ENCODE data around the gene GNA14. TPM values are rescaled to one million over a fixed set of nuclear protein-coding genes. Genes with fewer than 3 reads are reported as not detected.

Gene GNA14
- total RNA-seq, 1 experiment from 2014 or later: 0.37 TPM

- Mint-ChIP-seq H3K4me3 (no peak overlapping the region), H3K4me1 (peaks cover 7 to 12% of the 10 kb centered on the region in 2 experiments), H3K9me3 (peaks cover 3% of the 10 kb centered on the region in 2 experiments; a peak in 1 of 5 replicates), H3K36me3 (ENCODE audit: insufficient read depth in 1 of 3, low read depth in 3 of 3) (peaks cover 18 to 30% (median 24%) of the 10 kb centered on the region in 3 experiments), H3K27ac (no peak overlapping the region), H3K27me3 (ENCODE audit: low read depth) (no peaks in the 10 kb centered on the region; the same call in 1 of the 2 replicates)
- no peak overlapping the region for H3K23ac ChIP-seq (ENCODE audit: insufficient read length, low read depth, low read length)
- H4K20me1 ChIP-seq (ENCODE audit: control insufficient read depth, insufficient read depth, insufficient read length): no peaks in the 10 kb centered on the region
- H3K79me1 ChIP-seq (ENCODE audit: insufficient read depth, low read depth, low read length, poor library complexity, severe bottlenecking): no peaks in the 10 kb centered on the region
- no peak overlapping the region for H3K56ac ChIP-seq (ENCODE audit: insufficient read length, low read depth, low read length)
- no peak overlapping the region for H2BK20ac ChIP-seq (ENCODE audit: low read depth, low read length, poor library complexity, severe bottlenecking)
- TF ChIP-seq, protein P1, sequence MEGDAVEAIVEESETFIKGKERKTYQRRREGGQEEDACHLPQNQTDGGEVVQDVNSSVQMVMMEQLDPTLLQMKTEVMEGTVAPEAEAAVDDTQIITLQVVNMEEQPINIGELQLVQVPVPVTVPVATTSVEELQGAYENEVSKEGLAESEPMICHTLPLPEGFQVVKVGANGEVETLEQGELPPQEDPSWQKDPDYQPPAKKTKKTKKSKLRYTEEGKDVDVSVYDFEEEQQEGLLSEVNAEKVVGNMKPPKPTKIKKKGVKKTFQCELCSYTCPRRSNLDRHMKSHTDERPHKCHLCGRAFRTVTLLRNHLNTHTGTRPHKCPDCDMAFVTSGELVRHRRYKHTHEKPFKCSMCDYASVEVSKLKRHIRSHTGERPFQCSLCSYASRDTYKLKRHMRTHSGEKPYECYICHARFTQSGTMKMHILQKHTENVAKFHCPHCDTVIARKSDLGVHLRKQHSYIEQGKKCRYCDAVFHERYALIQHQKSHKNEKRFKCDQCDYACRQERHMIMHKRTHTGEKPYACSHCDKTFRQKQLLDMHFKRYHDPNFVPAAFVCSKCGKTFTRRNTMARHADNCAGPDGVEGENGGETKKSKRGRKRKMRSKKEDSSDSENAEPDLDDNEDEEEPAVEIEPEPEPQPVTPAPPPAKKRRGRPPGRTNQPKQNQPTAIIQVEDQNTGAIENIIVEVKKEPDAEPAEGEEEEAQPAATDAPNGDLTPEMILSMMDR (conservative IDR thresholded peaks at IDR 0.05): no peak
- no peak overlapping the region for H3K9ac ChIP-seq (ENCODE audit: extremely low read depth, insufficient read length, low read length)
- H3K4me1 ChIP-seq (ENCODE audit: insufficient read depth, low read length): no peaks in the 10 kb centered on the region
- H2BK15ac ChIP-seq (ENCODE audit: low read depth, low read length): no peak overlapping the region
- no peak overlapping the region for H2BK120ac ChIP-seq (ENCODE audit: low read depth, low read length, poor library complexity, severe bottlenecking)
- H4K91ac ChIP-seq (ENCODE audit: insufficient read length, low read depth, low read length): no peak overlapping the region
- WGBS (ENCODE audit: extremely low coverage, insufficient read length, low lambda C conversion rate): no CpG with 5 or more reads among the region's 3 CpGs
- H2AK5ac ChIP-seq (ENCODE audit: insufficient read length, low read length): no peak overlapping the region
- H2BK5ac ChIP-seq (ENCODE audit: insufficient read length, low read length): no peak overlapping the region
- H3K9me3 ChIP-seq (ENCODE audit: control insufficient read depth, low read depth, low read length): no peaks in the 10 kb centered on the region
- DNase-seq: no peak
- no peak overlapping the region for H3K14ac ChIP-seq (ENCODE audit: insufficient read depth, low read length)
- no peak overlapping the region for H3K4ac ChIP-seq (ENCODE audit: low read depth, low read length)
- no peak overlapping the region for H4K5ac ChIP-seq (ENCODE audit: insufficient read length, low read depth, low read length)
- no peaks in the 10 kb centered on the region for H3K27me3 ChIP-seq (ENCODE audit: insufficient read depth, low read length)
- no peak overlapping the region for H2AFZ ChIP-seq (ENCODE audit: low read length)
- no peak overlapping the region for H4K8ac ChIP-seq (replicated peaks; ENCODE audit: insufficient read length, low read depth, low read length)
- no peak overlapping the region for H3K27ac ChIP-seq (ENCODE audit: insufficient read length, low read depth, low read length)
- no peak overlapping the region for H2BK12ac ChIP-seq (ENCODE audit: insufficient read length, low read depth, low read length)
- H3K79me2 ChIP-seq (ENCODE audit: insufficient read depth, low read length): no peaks in the 10 kb centered on the region
- H3T11ph ChIP-seq (ENCODE audit: low read length): no peak overlapping the region
- H3K4me2 ChIP-seq (ENCODE audit: insufficient read depth, insufficient read length, low read length): no peak overlapping the region
- no peak overlapping the region for H3K18ac ChIP-seq (ENCODE audit: insufficient read length, low read depth, low read length)
- no peaks in the 10 kb centered on the region for H3K23me2 ChIP-seq (ENCODE audit: insufficient read length, low read depth, low read length, poor library complexity, severe bottlenecking)
Observed at GRCh38 chr9:77374266-77374665, 273.9 kb downstream of the GNA14 start.
